Tibial nerve (tissue), 4 donors: ENCODE measurements around the gene LRRN4CL.

ENCODE experiments used
- EP300 ChIP-seq, 2 donors: sonication (generic); formaldehyde crosslinking; IDR thresholded peaks; one replicate each; pipeline ENCODE4 v1.6.1; 2017; ENCODE audit warnings: antibody characterized with exemption in 2 of 2, mild to moderate bottlenecking in 1 of 2
- POLR2A ChIP-seq, 2 donors: fragments of 450-650 bp; IDR thresholded peaks; one replicate each; pipeline ENCODE4 v1.6.1; 2017; ENCODE audit warnings: antibody characterized with exemption in 2 of 2, mild to moderate bottlenecking in 2 of 2, moderate library complexity in 2 of 2
- TF ChIP-seq, protein P1 (sequence below), 5 experiments: fragments of 200-600 bp in 3 of 5; fragments of 450-650 bp in 2 of 5; sonication (generic) in 3 of 5; IDR thresholded peaks; one replicate each; pipeline ENCODE4 v1.5.1; 2016 to 2019; ENCODE audit warnings: antibody characterized with exemption in 5 of 5, mild to moderate bottlenecking in 3 of 5, moderate library complexity in 2 of 5

- TF ChIP-seq, protein P1, sequence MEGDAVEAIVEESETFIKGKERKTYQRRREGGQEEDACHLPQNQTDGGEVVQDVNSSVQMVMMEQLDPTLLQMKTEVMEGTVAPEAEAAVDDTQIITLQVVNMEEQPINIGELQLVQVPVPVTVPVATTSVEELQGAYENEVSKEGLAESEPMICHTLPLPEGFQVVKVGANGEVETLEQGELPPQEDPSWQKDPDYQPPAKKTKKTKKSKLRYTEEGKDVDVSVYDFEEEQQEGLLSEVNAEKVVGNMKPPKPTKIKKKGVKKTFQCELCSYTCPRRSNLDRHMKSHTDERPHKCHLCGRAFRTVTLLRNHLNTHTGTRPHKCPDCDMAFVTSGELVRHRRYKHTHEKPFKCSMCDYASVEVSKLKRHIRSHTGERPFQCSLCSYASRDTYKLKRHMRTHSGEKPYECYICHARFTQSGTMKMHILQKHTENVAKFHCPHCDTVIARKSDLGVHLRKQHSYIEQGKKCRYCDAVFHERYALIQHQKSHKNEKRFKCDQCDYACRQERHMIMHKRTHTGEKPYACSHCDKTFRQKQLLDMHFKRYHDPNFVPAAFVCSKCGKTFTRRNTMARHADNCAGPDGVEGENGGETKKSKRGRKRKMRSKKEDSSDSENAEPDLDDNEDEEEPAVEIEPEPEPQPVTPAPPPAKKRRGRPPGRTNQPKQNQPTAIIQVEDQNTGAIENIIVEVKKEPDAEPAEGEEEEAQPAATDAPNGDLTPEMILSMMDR (IDR thresholded peaks at IDR 0.05): no peak
- TF ChIP-seq POLR2A (IDR thresholded peaks at IDR 0.05) (no peak), EP300 (IDR thresholded peaks at IDR 0.05) (no peak)
These were observed 41.7 kb downstream of the LRRN4CL start for GRCh38 chr11:62647609-62648005.
